ENCODE results near the gene FAM199X. TPM values are rescaled to one million over a fixed set of nuclear protein-coding genes. Genes with fewer than 3 reads are reported as not detected.

FAM199X gene
- polyA plus RNA-seq, 1 donor from 2014 or later: 38.2 TPM

DNA sequence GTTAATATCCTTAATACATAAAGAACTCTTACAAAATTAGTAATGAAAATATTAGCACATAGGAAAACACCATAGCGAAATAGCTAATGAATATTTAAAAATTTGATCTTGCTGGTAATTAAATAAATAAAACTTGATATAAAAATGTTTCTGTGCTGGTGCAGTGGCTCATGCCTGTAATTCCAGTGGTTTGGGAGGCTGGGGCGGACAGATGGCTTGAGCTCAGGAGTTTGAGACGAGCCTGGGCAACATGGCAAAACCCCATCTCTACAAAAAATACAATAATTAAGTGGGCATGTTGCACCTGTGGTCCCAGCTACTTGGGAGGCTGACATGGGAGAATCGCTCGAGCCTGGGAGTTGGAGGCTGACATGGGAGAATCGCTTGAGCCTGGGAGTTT, 7.6 kb downstream of the FAM199X start:
- Histone ChIP-seq H3K27ac (ENCODE audit: low read length) (no peak overlapping the region), H3K9me3 (ENCODE audit: low read length) (no peaks in the 10 kb centered on the region), H3K79me2 (replicated peaks; ENCODE audit: insufficient read depth, low read length) (peaks cover 6% of the 10 kb centered on the region), H3K9ac (ENCODE audit: low read length) (no peak overlapping the region), H3F3A (ENCODE audit: insufficient read depth, low read length, poor library complexity, severe bottlenecking) (no peaks in the 10 kb centered on the region), H4K20me1 (ENCODE audit: insufficient read depth) (no peaks in the 10 kb centered on the region), H3K36me3 (ENCODE audit: insufficient read depth, low read length) (no peaks in the 10 kb centered on the region), H3K4me3 (ENCODE audit: low read length) (no peak overlapping the region), H2AFZ (ENCODE audit: low read depth, low read length) (no peak overlapping the region), H3K27me3 (ENCODE audit: insufficient read depth, low read depth, low read length) (no peaks in the 10 kb centered on the region), H3K4me2 (ENCODE audit: low read length) (no peak overlapping the region), H3K9me2 (ENCODE audit: insufficient read depth, low read length) (no peaks in the 10 kb centered on the region)
- TF ChIP-seq EZH2 (IDR thresholded peaks at IDR 0.05; ENCODE audit: borderline replicate concordance, insufficient read depth, low read length, poor library complexity, severe bottlenecking) (no peak), CTCF (IDR thresholded peaks at IDR 0.05; ENCODE audit: poor library complexity, severe bottlenecking) (no peak)

GRCh38 chrX:104183685-104184084, 17.4 kb downstream of the FAM199X start:
- H3K9me2 ChIP-seq (ENCODE audit: insufficient read depth, low read length): no peaks in the 10 kb centered on the region
- H3K36me3 ChIP-seq (ENCODE audit: insufficient read depth, low read length): no peaks in the 10 kb centered on the region
- H3K27me3 ChIP-seq (ENCODE audit: insufficient read depth, low read depth, low read length): no peaks in the 10 kb centered on the region
- H3K4me2 ChIP-seq (ENCODE audit: low read length): no peak overlapping the region
- H4K20me1 ChIP-seq (ENCODE audit: insufficient read depth): no peaks in the 10 kb centered on the region
- no peaks in the 10 kb centered on the region for H3K79me2 ChIP-seq (replicated peaks; ENCODE audit: insufficient read depth, low read length)
- no peak overlapping the region for H3K27ac ChIP-seq (ENCODE audit: low read length)
- no peak overlapping the region for H2AFZ ChIP-seq (ENCODE audit: low read depth, low read length)
- no peaks in the 10 kb centered on the region for H3K9me3 ChIP-seq (ENCODE audit: low read length)
- TF ChIP-seq CTCF (IDR thresholded peaks at IDR 0.05; ENCODE audit: poor library complexity, severe bottlenecking): no peak
- no peak for TF ChIP-seq TAF1 (IDR thresholded peaks at IDR 0.05; ENCODE audit: low read depth)
- TF ChIP-seq POLR2AphosphoS5 (IDR thresholded peaks at IDR 0.05): no peak
- TF ChIP-seq RAD21 (conservative IDR thresholded peaks at IDR 0.05): no peak
- TF ChIP-seq, protein P1, sequence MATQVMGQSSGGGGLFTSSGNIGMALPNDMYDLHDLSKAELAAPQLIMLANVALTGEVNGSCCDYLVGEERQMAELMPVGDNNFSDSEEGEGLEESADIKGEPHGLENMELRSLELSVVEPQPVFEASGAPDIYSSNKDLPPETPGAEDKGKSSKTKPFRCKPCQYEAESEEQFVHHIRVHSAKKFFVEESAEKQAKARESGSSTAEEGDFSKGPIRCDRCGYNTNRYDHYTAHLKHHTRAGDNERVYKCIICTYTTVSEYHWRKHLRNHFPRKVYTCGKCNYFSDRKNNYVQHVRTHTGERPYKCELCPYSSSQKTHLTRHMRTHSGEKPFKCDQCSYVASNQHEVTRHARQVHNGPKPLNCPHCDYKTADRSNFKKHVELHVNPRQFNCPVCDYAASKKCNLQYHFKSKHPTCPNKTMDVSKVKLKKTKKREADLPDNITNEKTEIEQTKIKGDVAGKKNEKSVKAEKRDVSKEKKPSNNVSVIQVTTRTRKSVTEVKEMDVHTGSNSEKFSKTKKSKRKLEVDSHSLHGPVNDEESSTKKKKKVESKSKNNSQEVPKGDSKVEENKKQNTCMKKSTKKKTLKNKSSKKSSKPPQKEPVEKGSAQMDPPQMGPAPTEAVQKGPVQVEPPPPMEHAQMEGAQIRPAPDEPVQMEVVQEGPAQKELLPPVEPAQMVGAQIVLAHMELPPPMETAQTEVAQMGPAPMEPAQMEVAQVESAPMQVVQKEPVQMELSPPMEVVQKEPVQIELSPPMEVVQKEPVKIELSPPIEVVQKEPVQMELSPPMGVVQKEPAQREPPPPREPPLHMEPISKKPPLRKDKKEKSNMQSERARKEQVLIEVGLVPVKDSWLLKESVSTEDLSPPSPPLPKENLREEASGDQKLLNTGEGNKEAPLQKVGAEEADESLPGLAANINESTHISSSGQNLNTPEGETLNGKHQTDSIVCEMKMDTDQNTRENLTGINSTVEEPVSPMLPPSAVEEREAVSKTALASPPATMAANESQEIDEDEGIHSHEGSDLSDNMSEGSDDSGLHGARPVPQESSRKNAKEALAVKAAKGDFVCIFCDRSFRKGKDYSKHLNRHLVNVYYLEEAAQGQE (IDR thresholded peaks at IDR 0.05; ENCODE audit: borderline replicate concordance): no peak
- no peak for TF ChIP-seq MXI1 (conservative IDR thresholded peaks at IDR 0.05; ENCODE audit: poor library complexity, severe bottlenecking)
- H3F3A ChIP-seq (ENCODE audit: insufficient read depth, low read length, poor library complexity, severe bottlenecking): no peaks in the 10 kb centered on the region
- no peak overlapping the region for H3K9ac ChIP-seq (ENCODE audit: low read length)
- H3K4me3 ChIP-seq (ENCODE audit: low read length): no peak overlapping the region

All from neural cell (in vitro differentiated cells).